HCT116 (cell line): ENCODE data around the gene SORCS2. TPM values are rescaled to one million over a fixed set of nuclear protein-coding genes. Genes with fewer than 3 reads are reported as not detected.

ENCODE experiments used
- ATAC-seq: fragments of 200-7000 bp; cut with Tn5 transposase; 2 replicates; pipeline ENCODE4 v1.9.1; 2020; ENCODE audit warnings: mild to moderate bottlenecking, moderate library complexity
- BruUV-seq: library from RNA; stranded (reverse); fragments of 400-500 nt; replicated peaks from 2 replicates; lab custom pipeline; 2021; lab: Mats Ljungman, UMichigan
- CTCF ChIA-PET: fragments of 300-600 bp; sonication (Branson Sonifier 250); formaldehyde crosslinking; loops from one replicate; lab custom pipeline; 2021; ENCODE audit warnings: antibody characterized with exemption; lab: Charles Lee
- POLR2A ChIA-PET: fragments of 300-600, 350-600 bp; sonication (Branson Sonifier 250); formaldehyde crosslinking; loops from one replicate; lab custom pipeline; 2021; ENCODE audit warnings: antibody characterized with exemption; lab: Charles Lee
- RAD21 ChIA-PET, 2 experiments: fragments of 300-600 bp; sonication (Branson Sonifier 250); formaldehyde crosslinking; loops; one replicate each; lab custom pipeline; 2023; ENCODE audit warnings: low total read pairs in 2 of 2; ENCODE audit not compliant: uncharacterized antibody in 2 of 2, unreplicated experiment in 2 of 2, low non-redundant PET in 1 of 2; lab: Charles Lee
- DNase-seq: peaks from one replicate; pipeline ENCODE4 v3.0.0-alpha.2; 2010; ENCODE audit warnings: low read depth, low spot score
- H2AFZ ChIP-seq: fragments of 200-600 bp; shearing (Covaris generic), sonication (generic); 2 replicates; pipeline ENCODE4 v1.6.1; 2017; ENCODE audit warnings: low read depth, mixed run types, mixed read lengths, antibody characterized with exemption, low read length; ENCODE audit not compliant: poor library complexity, severe bottlenecking
- H3K27ac ChIP-seq: 2 replicates; pipeline ENCODE4 v1.5.1; 2012; ENCODE audit warnings: low read depth, low read length
- H3K27me3 ChIP-seq: fragments of 200-600 bp; sonication (generic); 2 replicates; pipeline ENCODE4 v1.6.1; 2016; ENCODE audit warnings: mixed run types, low read length, mixed read lengths; ENCODE audit not compliant: insufficient read depth
- H3K36me3 ChIP-seq, 2 experiments: fragments of 200-500 bp in 1 of 2; fragments of 200-600 bp in 1 of 2; sonication (Bioruptor generic) in 1 of 2; sonication (generic) in 1 of 2; 2 replicates each; pipeline versions ENCODE4 v1.5.1 to v1.6.1; 2014 to 2016; ENCODE audit warnings: low read length in 2 of 2, inconsistent platforms in 1 of 2, mixed read lengths in 1 of 2, mixed run types in 1 of 2; ENCODE audit not compliant: insufficient read depth in 2 of 2, control insufficient read depth in 1 of 2
- H3K4me1 ChIP-seq, 2 experiments: fragments of 200-600 bp in 1 of 2; sonication (generic) in 1 of 2; 2 replicates each; pipeline versions ENCODE4 v1.5.1 to v1.6.1; 2012 to 2017; ENCODE audit warnings: low read length in 2 of 2, inconsistent platforms in 1 of 2, mild to moderate bottlenecking in 1 of 2, mixed read lengths in 1 of 2, mixed run types in 1 of 2, moderate library complexity in 1 of 2; ENCODE audit not compliant: insufficient read depth in 2 of 2, control insufficient read depth in 1 of 2
- H3K4me2 ChIP-seq: fragments of 200-600 bp; sonication (generic); 2 replicates; pipeline ENCODE4 v1.6.1; 2017; ENCODE audit warnings: mixed run types, low read length, mixed read lengths
- H3K4me3 ChIP-seq, 2 experiments: fragments of 200-600 bp in 1 of 2; sonication (generic) in 1 of 2; replicated peaks in 1 of 2; 2 replicates each; pipeline ENCODE4 v1.5.1; 2011 to 2016; ENCODE audit warnings: low read length in 2 of 2, control low read depth in 1 of 2, low read depth in 1 of 2, mild to moderate bottlenecking in 1 of 2, mixed read lengths in 1 of 2, mixed run types in 1 of 2
- H3K79me2 ChIP-seq: fragments of 200-600 bp; sonication (generic); 2 replicates; pipeline ENCODE4 v1.6.1; 2017; ENCODE audit warnings: mild to moderate bottlenecking, mixed run types, low read length, moderate library complexity, mixed read lengths; ENCODE audit not compliant: insufficient read depth
- H3K9ac ChIP-seq: fragments of 200-600 bp; sonication (generic); 2 replicates; pipeline ENCODE4 v1.6.1; 2016; ENCODE audit warnings: low read length, mixed read lengths
- H3K9me2 ChIP-seq: fragments of 200-600 bp; sonication (generic), shearing (Covaris generic); 2 replicates; pipeline ENCODE4 v1.6.1; 2017; ENCODE audit warnings: mixed run types, mild to moderate bottlenecking, moderate library complexity; ENCODE audit not compliant: insufficient read depth
- H3K9me3 ChIP-seq, 2 experiments: fragments of 200-500 bp in 1 of 2; fragments of 200-600 bp in 1 of 2; sonication (Bioruptor generic) in 1 of 2; sonication (generic) in 1 of 2; 2 replicates each; pipeline ENCODE4 v1.6.1; 2014 to 2017; ENCODE audit warnings: low read length in 2 of 2, mixed read lengths in 2 of 2, inconsistent platforms in 1 of 2, low read depth in 1 of 2, mild to moderate bottlenecking in 1 of 2, mixed run types in 1 of 2, moderate library complexity in 1 of 2; ENCODE audit not compliant: control insufficient read depth in 1 of 2, insufficient read depth in 1 of 2
- H4K20me1 ChIP-seq: fragments of 200-600 bp; sonication (generic), shearing (Covaris generic); 2 replicates; pipeline ENCODE4 v1.6.1; 2017; ENCODE audit warnings: mixed run types, mild to moderate bottlenecking, moderate library complexity; ENCODE audit not compliant: insufficient read depth
- CBX3 ChIP-seq: IDR thresholded peaks from 2 replicates; pipeline ENCODE4 v1.6.1; 2012; ENCODE audit warnings: low read depth
- CEBPB ChIP-seq: IDR thresholded peaks from 2 replicates; pipeline ENCODE4 v1.6.1; 2012; ENCODE audit warnings: low read depth
- EGR1 ChIP-seq: IDR thresholded peaks from 2 replicates; pipeline ENCODE4 v1.6.1; 2012; ENCODE audit warnings: low read depth
- ELF1 ChIP-seq: IDR thresholded peaks from 2 replicates; pipeline ENCODE4 v1.6.1; 2012; ENCODE audit warnings: low read depth, borderline replicate concordance
- EZH2 ChIP-seq: fragments of 200-600 bp; sonication (generic); IDR thresholded peaks from 2 replicates; pipeline ENCODE4 v1.6.1; 2017; ENCODE audit warnings: antibody characterized with exemption, mixed run types
- EZH2phosphoT487 ChIP-seq: fragments of 200-600 bp; IDR thresholded peaks from 2 replicates; pipeline ENCODE4 v1.6.1; 2018; ENCODE audit warnings: antibody characterized with exemption, borderline replicate concordance
- FOSL1 ChIP-seq: IDR thresholded peaks from 2 replicates; pipeline ENCODE4 v1.6.1; 2012; ENCODE audit warnings: low read depth
- JUND ChIP-seq: IDR thresholded peaks from 2 replicates; pipeline ENCODE4 v1.6.1; 2012
- POLR2A ChIP-seq: IDR thresholded peaks from 2 replicates; pipeline ENCODE4 v1.7.0; 2011; ENCODE audit warnings: borderline replicate concordance; ENCODE audit not compliant: insufficient read depth, insufficient read length; ENCODE audit errors: extremely low read depth
- POLR2AphosphoS5 ChIP-seq: IDR thresholded peaks from 2 replicates; pipeline ENCODE4 v1.6.1; 2011; ENCODE audit warnings: mild to moderate bottlenecking, low read depth, low read length, moderate library complexity
- SIN3A ChIP-seq: IDR thresholded peaks from 2 replicates; pipeline ENCODE4 v1.6.1; 2012; ENCODE audit warnings: low read depth
- SP1 ChIP-seq: IDR thresholded peaks from 2 replicates; pipeline ENCODE4 v1.6.1; 2012; ENCODE audit warnings: low read depth
- TCF7L2 ChIP-seq: IDR thresholded peaks from 2 replicates; pipeline ENCODE4 v1.7.0; 2011; ENCODE audit warnings: borderline replicate concordance, inconsistent platforms; ENCODE audit not compliant: insufficient read depth, insufficient read length; ENCODE audit errors: extremely low read depth
- ZFX ChIP-seq: fragments of 450-650 bp; IDR thresholded peaks from 2 replicates; pipeline ENCODE4 v1.6.1; 2017
- ZNF274 ChIP-seq: fragments of 200-500 bp; sonication (Bioruptor generic); IDR thresholded peaks from 2 replicates; pipeline ENCODE4 v1.6.1; 2014; ENCODE audit warnings: mild to moderate bottlenecking, low read depth, low read length, inconsistent platforms
- intact Hi-C: fragments of 100-400 bp; cut with micrococcal nuclease; formaldehyde crosslinking; loops from 2 replicates; pipeline ENCODE4 v1.10.0; 2022
- total RNA-seq: library from RNA; stranded (reverse); gene quantifications from one replicate; pipeline ENCODE4 v1.2.1, GENCODE V29; 2021; ENCODE audit not compliant: unreplicated experiment
- TF ChIP-seq, protein P1 (sequence below): IDR thresholded peaks from 2 replicates; pipeline ENCODE4 v1.6.1; 2011; ENCODE audit warnings: mild to moderate bottlenecking, low read length, moderate library complexity; ENCODE audit not compliant: insufficient replicate concordance; ENCODE audit errors: extremely low read depth
- TF ChIP-seq, protein P2 (sequence below): IDR thresholded peaks from 2 replicates; pipeline ENCODE4 v1.6.1; 2012
- TF ChIP-seq, protein P3 (sequence below), 3 experiments: fragments of 200-600 bp in 1 of 3; sonication (generic) in 1 of 3; IDR thresholded peaks in 2 of 3; conservative IDR thresholded peaks in 1 of 3; 2 replicates each; pipeline ENCODE4 v1.5.1; 2012 to 2017; ENCODE audit warnings: low read depth in 2 of 3, low read length in 2 of 3, antibody characterized with exemption in 1 of 3, borderline replicate concordance in 1 of 3, control low read depth in 1 of 3, mild to moderate bottlenecking in 1 of 3, mixed read lengths in 1 of 3, mixed run types in 1 of 3, moderate library complexity in 1 of 3; ENCODE audit not compliant: insufficient read depth in 1 of 3
- TF ChIP-seq, protein P4 (sequence below): IDR thresholded peaks from 2 replicates; pipeline ENCODE4 v1.6.1; 2012
- TF ChIP-seq, protein P5 (sequence below): IDR thresholded peaks from 2 replicates; pipeline ENCODE4 v1.6.1; 2012; ENCODE audit warnings: low read depth

Gene SORCS2
- total RNA-seq, 1 experiment from 2014 or later: 0.37 TPM

DNA sequence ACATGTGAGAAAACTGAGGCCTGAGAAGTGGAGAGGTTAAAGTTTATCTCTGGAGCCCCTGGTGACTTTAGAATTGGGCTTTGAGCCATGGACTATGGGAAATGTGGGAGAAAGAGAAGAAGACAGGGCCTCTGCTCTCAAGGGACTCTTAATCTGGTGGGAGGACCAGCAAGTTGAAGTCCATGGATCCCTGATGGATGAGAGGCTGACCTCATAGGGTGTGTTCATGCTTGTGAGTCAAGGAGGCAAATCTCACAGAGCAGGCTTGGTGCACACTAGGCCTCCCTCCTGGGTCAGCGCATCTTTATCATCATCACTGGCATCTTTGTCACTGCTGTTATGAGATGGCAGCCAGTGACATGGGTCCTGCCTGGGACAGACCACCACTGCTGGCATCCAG lies 535.4 kb downstream of the SORCS2 start:
- Histone ChIP-seq H3K27ac (no peak overlapping the region), H3K79me2 (no peaks in the 10 kb centered on the region), H3K4me1 (peaks cover 0 to 3% of the 10 kb centered on the region in 2 experiments; a peak in 1 of 4 replicates), H3K4me2 (no peak overlapping the region), H4K20me1 (no peaks in the 10 kb centered on the region), H2AFZ (no peak overlapping the region), H3K9me2 (no peaks in the 10 kb centered on the region), H3K4me3 (no peak overlapping the region), H3K9ac (no peak overlapping the region), H3K36me3 (no peaks in the 10 kb centered on the region), H3K27me3 (no peaks in the 10 kb centered on the region), H3K9me3 (no peaks in the 10 kb centered on the region; a peak in 1 of 4 replicates)
- BruUV-seq: no TSS peak
- ChIA-PET POLR2A (no interaction called here), CTCF (no interaction called here), RAD21 (no interaction called here)
- ATAC-seq: no peak
- no peak for DNase-seq
- intact Hi-C loops: no loop called here
- no peak for TF ChIP-seq EZH2phosphoT487
- no peak for TF ChIP-seq EGR1
- TF ChIP-seq, protein P1, sequence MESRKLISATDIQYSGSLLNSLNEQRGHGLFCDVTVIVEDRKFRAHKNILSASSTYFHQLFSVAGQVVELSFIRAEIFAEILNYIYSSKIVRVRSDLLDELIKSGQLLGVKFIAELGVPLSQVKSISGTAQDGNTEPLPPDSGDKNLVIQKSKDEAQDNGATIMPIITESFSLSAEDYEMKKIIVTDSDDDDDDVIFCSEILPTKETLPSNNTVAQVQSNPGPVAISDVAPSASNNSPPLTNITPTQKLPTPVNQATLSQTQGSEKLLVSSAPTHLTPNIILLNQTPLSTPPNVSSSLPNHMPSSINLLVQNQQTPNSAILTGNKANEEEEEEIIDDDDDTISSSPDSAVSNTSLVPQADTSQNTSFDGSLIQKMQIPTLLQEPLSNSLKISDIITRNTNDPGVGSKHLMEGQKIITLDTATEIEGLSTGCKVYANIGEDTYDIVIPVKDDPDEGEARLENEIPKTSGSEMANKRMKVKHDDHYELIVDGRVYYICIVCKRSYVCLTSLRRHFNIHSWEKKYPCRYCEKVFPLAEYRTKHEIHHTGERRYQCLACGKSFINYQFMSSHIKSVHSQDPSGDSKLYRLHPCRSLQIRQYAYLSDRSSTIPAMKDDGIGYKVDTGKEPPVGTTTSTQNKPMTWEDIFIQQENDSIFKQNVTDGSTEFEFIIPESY: no peak
- TF ChIP-seq CEBPB: no peak
- TF ChIP-seq FOSL1: no peak
- no peak for TF ChIP-seq SIN3A
- TF ChIP-seq POLR2A: no peak
- no peak for TF ChIP-seq TCF7L2
- TF ChIP-seq, protein P2, sequence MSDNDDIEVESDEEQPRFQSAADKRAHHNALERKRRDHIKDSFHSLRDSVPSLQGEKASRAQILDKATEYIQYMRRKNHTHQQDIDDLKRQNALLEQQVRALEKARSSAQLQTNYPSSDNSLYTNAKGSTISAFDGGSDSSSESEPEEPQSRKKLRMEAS: no peak
- TF ChIP-seq EZH2: no peak
- TF ChIP-seq, protein P3, sequence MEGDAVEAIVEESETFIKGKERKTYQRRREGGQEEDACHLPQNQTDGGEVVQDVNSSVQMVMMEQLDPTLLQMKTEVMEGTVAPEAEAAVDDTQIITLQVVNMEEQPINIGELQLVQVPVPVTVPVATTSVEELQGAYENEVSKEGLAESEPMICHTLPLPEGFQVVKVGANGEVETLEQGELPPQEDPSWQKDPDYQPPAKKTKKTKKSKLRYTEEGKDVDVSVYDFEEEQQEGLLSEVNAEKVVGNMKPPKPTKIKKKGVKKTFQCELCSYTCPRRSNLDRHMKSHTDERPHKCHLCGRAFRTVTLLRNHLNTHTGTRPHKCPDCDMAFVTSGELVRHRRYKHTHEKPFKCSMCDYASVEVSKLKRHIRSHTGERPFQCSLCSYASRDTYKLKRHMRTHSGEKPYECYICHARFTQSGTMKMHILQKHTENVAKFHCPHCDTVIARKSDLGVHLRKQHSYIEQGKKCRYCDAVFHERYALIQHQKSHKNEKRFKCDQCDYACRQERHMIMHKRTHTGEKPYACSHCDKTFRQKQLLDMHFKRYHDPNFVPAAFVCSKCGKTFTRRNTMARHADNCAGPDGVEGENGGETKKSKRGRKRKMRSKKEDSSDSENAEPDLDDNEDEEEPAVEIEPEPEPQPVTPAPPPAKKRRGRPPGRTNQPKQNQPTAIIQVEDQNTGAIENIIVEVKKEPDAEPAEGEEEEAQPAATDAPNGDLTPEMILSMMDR (IDR thresholded peaks at IDR 0.05 in 2 of 3, conservative IDR thresholded peaks at IDR 0.05 in 1 of 3; ENCODE audit: borderline replicate concordance in 1 of 3, insufficient read depth in 1 of 3, low read depth in 2 of 3, low read length in 2 of 3): no peak
- TF ChIP-seq, protein P4, sequence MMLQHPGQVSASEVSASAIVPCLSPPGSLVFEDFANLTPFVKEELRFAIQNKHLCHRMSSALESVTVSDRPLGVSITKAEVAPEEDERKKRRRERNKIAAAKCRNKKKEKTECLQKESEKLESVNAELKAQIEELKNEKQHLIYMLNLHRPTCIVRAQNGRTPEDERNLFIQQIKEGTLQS: no peak
- TF ChIP-seq SP1: no peak
- TF ChIP-seq CBX3: no peak
- TF ChIP-seq, protein P5, sequence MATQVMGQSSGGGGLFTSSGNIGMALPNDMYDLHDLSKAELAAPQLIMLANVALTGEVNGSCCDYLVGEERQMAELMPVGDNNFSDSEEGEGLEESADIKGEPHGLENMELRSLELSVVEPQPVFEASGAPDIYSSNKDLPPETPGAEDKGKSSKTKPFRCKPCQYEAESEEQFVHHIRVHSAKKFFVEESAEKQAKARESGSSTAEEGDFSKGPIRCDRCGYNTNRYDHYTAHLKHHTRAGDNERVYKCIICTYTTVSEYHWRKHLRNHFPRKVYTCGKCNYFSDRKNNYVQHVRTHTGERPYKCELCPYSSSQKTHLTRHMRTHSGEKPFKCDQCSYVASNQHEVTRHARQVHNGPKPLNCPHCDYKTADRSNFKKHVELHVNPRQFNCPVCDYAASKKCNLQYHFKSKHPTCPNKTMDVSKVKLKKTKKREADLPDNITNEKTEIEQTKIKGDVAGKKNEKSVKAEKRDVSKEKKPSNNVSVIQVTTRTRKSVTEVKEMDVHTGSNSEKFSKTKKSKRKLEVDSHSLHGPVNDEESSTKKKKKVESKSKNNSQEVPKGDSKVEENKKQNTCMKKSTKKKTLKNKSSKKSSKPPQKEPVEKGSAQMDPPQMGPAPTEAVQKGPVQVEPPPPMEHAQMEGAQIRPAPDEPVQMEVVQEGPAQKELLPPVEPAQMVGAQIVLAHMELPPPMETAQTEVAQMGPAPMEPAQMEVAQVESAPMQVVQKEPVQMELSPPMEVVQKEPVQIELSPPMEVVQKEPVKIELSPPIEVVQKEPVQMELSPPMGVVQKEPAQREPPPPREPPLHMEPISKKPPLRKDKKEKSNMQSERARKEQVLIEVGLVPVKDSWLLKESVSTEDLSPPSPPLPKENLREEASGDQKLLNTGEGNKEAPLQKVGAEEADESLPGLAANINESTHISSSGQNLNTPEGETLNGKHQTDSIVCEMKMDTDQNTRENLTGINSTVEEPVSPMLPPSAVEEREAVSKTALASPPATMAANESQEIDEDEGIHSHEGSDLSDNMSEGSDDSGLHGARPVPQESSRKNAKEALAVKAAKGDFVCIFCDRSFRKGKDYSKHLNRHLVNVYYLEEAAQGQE: no peak
- no peak for TF ChIP-seq ZFX
- TF ChIP-seq ZNF274: no peak
- TF ChIP-seq JUND: no peak
- no peak for TF ChIP-seq POLR2AphosphoS5
- TF ChIP-seq ELF1: no peak
